ENCODE results near the gene SUSD4.
A peak's percentile ranks its signal among the peaks of the same experiment; 100 is the strongest.

SUSD4 gene

GRCh38 chr1:223250632-223251015, 113.4 kb downstream of the SUSD4 start:
- DNase-seq (ENCODE audit: low read depth): no peak

GRCh38 chr1:223249854-223250631, 113.9 kb downstream of the SUSD4 start:
- DNase-seq (ENCODE audit: low read depth): no peak

GRCh38 chr1:223248770-223249140, 115.2 kb downstream of the SUSD4 start:
- DNase-seq (ENCODE audit: low read depth): no peak

GRCh38 chr1:223248001-223248769, 115.8 kb downstream of the SUSD4 start:
- DNase-seq (ENCODE audit: low read depth): no peak

GRCh38 chr1:223246476-223247112, 117.4 kb downstream of the SUSD4 start:
- DNase-seq (ENCODE audit: low read depth): no peak

- no peak for DNase-seq (ENCODE audit: low read depth)
Observed at GRCh38 chr1:223245983-223246382, 118.0 kb downstream of the SUSD4 start.

- no peak for DNase-seq (ENCODE audit: low read depth)
Observed at GRCh38 chr1:223245411-223245810, 118.6 kb downstream of the SUSD4 start.

- DNase-seq (ENCODE audit: low read depth): peak; percentile 29
Observed at GRCh38 chr1:223244366-223245103, 119.4 kb downstream of the SUSD4 start.

- DNase-seq (ENCODE audit: low read depth): no peak
Observed at GRCh38 chr1:223243441-223244050, 120.4 kb downstream of the SUSD4 start.

- no peak for DNase-seq (ENCODE audit: low read depth)
Observed at GRCh38 chr1:223242971-223243370, 121.0 kb downstream of the SUSD4 start.

GRCh38 chr1:223242382-223242955, 121.5 kb downstream of the SUSD4 start:
- DNase-seq (ENCODE audit: low read depth): peak; percentile 47

GRCh38 chr1:223240122-223240521, 123.9 kb downstream of the SUSD4 start:
- no peak for DNase-seq (ENCODE audit: low read depth)

- no peak for DNase-seq (ENCODE audit: low read depth)
Observed at GRCh38 chr1:223235091-223235490, 128.9 kb downstream of the SUSD4 start.

- no peak for DNase-seq (ENCODE audit: low read depth)
Observed at GRCh38 chr1:223234534-223234933, 129.4 kb downstream of the SUSD4 start.

- no peak for DNase-seq (ENCODE audit: low read depth)
Observed at GRCh38 chr1:223234170-223234514, 129.8 kb downstream of the SUSD4 start.

- peak; percentile 79 for DNase-seq (ENCODE audit: low read depth)
Observed at GRCh38 chr1:223233410-223234169, 130.4 kb downstream of the SUSD4 start.

- no peak for DNase-seq (ENCODE audit: low read depth)
Observed at GRCh38 chr1:223233019-223233409, 131.0 kb downstream of the SUSD4 start.

GRCh38 chr1:223231581-223231980, 132.4 kb downstream of the SUSD4 start:
- DNase-seq (ENCODE audit: low read depth): no peak

GRCh38 chr1:223231011-223231572, 132.9 kb downstream of the SUSD4 start:
- DNase-seq (ENCODE audit: low read depth): no peak

GRCh38 chr1:223230161-223230881, 133.7 kb downstream of the SUSD4 start:
- peak; percentile 91 for DNase-seq (ENCODE audit: low read depth)
